Activated CD4-positive, alpha-beta memory T cell treated with anti-CD3 and anti-CD28 coated beads, Interleukin-2, amount 10 ng/mL, durations not matched to agents 7 days and 5 days (primary cell): Measurements from ENCODE around the gene CSPG4. TPM values are rescaled to one million over a fixed set of nuclear protein-coding genes. Genes with fewer than 3 reads are reported as not detected.

ENCODE experiments used
- CTCF ChIA-PET: fragments of 350-600 bp; sonication (Branson Sonifier 250); formaldehyde crosslinking; loops from one replicate; lab custom pipeline; 2021; ENCODE audit warnings: antibody characterized with exemption, inconsistent platforms; lab: Charles Lee
- POLR2A ChIA-PET: fragments of 350-600 bp; sonication (Branson Sonifier 250); formaldehyde crosslinking; loops from one replicate; lab custom pipeline; 2021; ENCODE audit warnings: antibody characterized with exemption; lab: Charles Lee
- DNase-seq: peaks from one replicate; pipeline ENCODE4 v3.0.0-alpha.2; 2020
- H3K27ac Mint-ChIP-seq: one replicate; pipeline ENCODE4 v1.8.0; 2021; ENCODE audit warnings: mild to moderate bottlenecking, mixed read lengths
- H3K27me3 Mint-ChIP-seq: one replicate; pipeline ENCODE4 v1.8.0; 2021; ENCODE audit warnings: mixed read lengths
- H3K36me3 Mint-ChIP-seq: one replicate; pipeline ENCODE4 v1.8.0; 2021; ENCODE audit warnings: low read depth, mixed read lengths
- H3K4me1 Mint-ChIP-seq: one replicate; pipeline ENCODE4 v1.8.0; 2021; ENCODE audit warnings: mixed read lengths
- H3K4me3 Mint-ChIP-seq: one replicate; pipeline ENCODE4 v1.8.0; 2021; ENCODE audit warnings: mild to moderate bottlenecking, mixed read lengths
- H3K9me3 Mint-ChIP-seq: one replicate; pipeline ENCODE4 v1.8.0; 2021; ENCODE audit warnings: mixed read lengths
- total RNA-seq, 2 experiments: library from RNA; stranded (reverse); gene quantifications; one replicate each; pipeline ENCODE4 v1.2.3, GENCODE V29; 2021

Gene CSPG4
- total RNA-seq, 2 experiments from 2014 or later: not detected

GRCh38 chr15:75727031-75727531 lies 14.4 kb upstream of the CSPG4 start:
- H3K4me1 Mint-ChIP-seq: peaks cover 7% of the 10 kb centered on the region
- ChIA-PET CTCF (interaction anchor here (1.7 to 3.2 kb wide), 3 partner anchors 11 to 412 kb away, joined by 4 to 55 read pairs (median 5); no protein-coding TSS in a partner anchor), POLR2A (no interaction called here)

GRCh38 chr15:75725719-75726607 lies 13.3 kb upstream of the CSPG4 start:
- Mint-ChIP-seq H3K27ac (no peak overlapping the region), H3K4me1 (peaks cover 2% of the 10 kb centered on the region), H3K27me3 (peaks cover 7% of the 10 kb centered on the region), H3K36me3 (no peaks in the 10 kb centered on the region), H3K4me3 (no peak overlapping the region), H3K9me3 (no peaks in the 10 kb centered on the region)
- no peak for DNase-seq
- POLR2A ChIA-PET: no interaction called here
- CTCF ChIA-PET: interaction anchor here (1.2 to 3.5 kb wide), 3 partner anchors 13 to 413 kb away, joined by 3 to 24 read pairs (median 4); no protein-coding TSS in a partner anchor

More at GRCh38 chr15:75727031-75727531, 14.4 kb upstream of the CSPG4 start:
- peaks cover 18% of the 10 kb centered on the region for H3K27me3 Mint-ChIP-seq
- no peaks in the 10 kb centered on the region for H3K36me3 Mint-ChIP-seq
- no peak for DNase-seq
- H3K27ac Mint-ChIP-seq: no peak overlapping the region
- H3K9me3 Mint-ChIP-seq: no peaks in the 10 kb centered on the region
- H3K4me3 Mint-ChIP-seq: no peak overlapping the region

- Mint-ChIP-seq H3K27ac (no peak overlapping the region), H3K27me3 (peaks cover 10% of the 10 kb centered on the region), H3K4me1 (peaks cover 3% of the 10 kb centered on the region), H3K36me3 (no peaks in the 10 kb centered on the region), H3K9me3 (no peaks in the 10 kb centered on the region), H3K4me3 (no peak overlapping the region)
- ChIA-PET CTCF (interaction anchor here (1.2 to 3.5 kb wide), 3 partner anchors 13 to 414 kb away, joined by 3 to 24 read pairs (median 4); no protein-coding TSS in a partner anchor), POLR2A (no interaction called here)
- DNase-seq: no peak
Observed at GRCh38 chr15:75725006-75725718, 12.5 kb upstream of the CSPG4 start.

GRCh38 chr15:75723847-75724660 lies 11.4 kb upstream of the CSPG4 start:
- Mint-ChIP-seq H3K36me3 (no peaks in the 10 kb centered on the region), H3K4me1 (peaks cover 3% of the 10 kb centered on the region), H3K27me3 (peaks cover 11% of the 10 kb centered on the region), H3K9me3 (no peaks in the 10 kb centered on the region), H3K27ac (no peak overlapping the region), H3K4me3 (no peak overlapping the region)
- ChIA-PET POLR2A (interaction anchor here (0.6 to 1.4 kb wide), 3 partner anchors 9 to 17 kb away, joined by 3 to 4 read pairs (median 3); no protein-coding TSS in a partner anchor), CTCF (interaction anchor here (0.9 to 3.5 kb wide), 3 partner anchors 38 to 81 kb away, joined by 3 to 24 read pairs (median 3); no protein-coding TSS in a partner anchor)
- DNase-seq: peak; percentile 54

GRCh38 chr15:75723171-75723846 lies 10.7 kb upstream of the CSPG4 start:
- POLR2A ChIA-PET: interaction anchor here (0.6 to 1.4 kb wide), 3 partner anchors 10 to 16 kb away, joined by 3 to 4 read pairs (median 3); no protein-coding TSS in a partner anchor

GRCh38 chr15:75721923-75722870 lies 9.5 kb upstream of the CSPG4 start:
- Mint-ChIP-seq H3K4me3 (no peak overlapping the region), H3K9me3 (no peaks in the 10 kb centered on the region), H3K27me3 (peaks cover 7% of the 10 kb centered on the region), H3K4me1 (peaks cover 3% of the 10 kb centered on the region), H3K27ac (no peak overlapping the region), H3K36me3 (no peaks in the 10 kb centered on the region)
- no peak for DNase-seq
- CTCF ChIA-PET: no interaction called here
- POLR2A ChIA-PET: no interaction called here

More at GRCh38 chr15:75723171-75723846, 10.7 kb upstream of the CSPG4 start:
- H3K9me3 Mint-ChIP-seq: no peaks in the 10 kb centered on the region
- H3K36me3 Mint-ChIP-seq: no peaks in the 10 kb centered on the region
- no peak overlapping the region for H3K27ac Mint-ChIP-seq
- DNase-seq: no peak
- CTCF ChIA-PET: interaction anchor here (0.9 to 3.5 kb wide), 3 partner anchors 37 to 82 kb away, joined by 3 to 24 read pairs (median 3); no protein-coding TSS in a partner anchor
- H3K4me3 Mint-ChIP-seq: no peak overlapping the region
- peaks cover 3% of the 10 kb centered on the region for H3K4me1 Mint-ChIP-seq
- peaks cover 15% of the 10 kb centered on the region for H3K27me3 Mint-ChIP-seq

- no peaks in the 10 kb centered on the region for H3K9me3 Mint-ChIP-seq
- H3K27me3 Mint-ChIP-seq: peaks cover 7% of the 10 kb centered on the region
- CTCF ChIA-PET: no interaction called here
Observed at GRCh38 chr15:75721480-75721922, 8.9 kb upstream of the CSPG4 start.

GRCh38 chr15:75720787-75721479 lies 8.3 kb upstream of the CSPG4 start:
- ChIA-PET CTCF (no interaction called here), POLR2A (interaction anchor here (0.7 kb wide), 1 partner anchor 167 kb away, joined by 3 read pairs; no protein-coding TSS in a partner anchor)
- Mint-ChIP-seq H3K27ac (no peak overlapping the region), H3K36me3 (no peaks in the 10 kb centered on the region), H3K4me1 (peaks cover 3% of the 10 kb centered on the region), H3K4me3 (no peak overlapping the region), H3K27me3 (peaks cover 7% of the 10 kb centered on the region), H3K9me3 (no peaks in the 10 kb centered on the region)
- no peak for DNase-seq

More at GRCh38 chr15:75721480-75721922, 8.9 kb upstream of the CSPG4 start:
- H3K4me1 Mint-ChIP-seq: peaks cover 3% of the 10 kb centered on the region
- no peak overlapping the region for H3K27ac Mint-ChIP-seq
- no peak for DNase-seq
- no peak overlapping the region for H3K4me3 Mint-ChIP-seq
- POLR2A ChIA-PET: no interaction called here
- H3K36me3 Mint-ChIP-seq: no peaks in the 10 kb centered on the region

GRCh38 chr15:75720297-75720696 lies 7.6 kb upstream of the CSPG4 start:
- DNase-seq: no peak
- ChIA-PET CTCF (no interaction called here), POLR2A (interaction anchor here (0.7 kb wide), 1 partner anchor 168 kb away, joined by 3 read pairs; no protein-coding TSS in a partner anchor)
- H3K9me3 Mint-ChIP-seq: no peaks in the 10 kb centered on the region
- H3K36me3 Mint-ChIP-seq: no peaks in the 10 kb centered on the region
- no peak overlapping the region for H3K27ac Mint-ChIP-seq
- peaks cover 7% of the 10 kb centered on the region for H3K27me3 Mint-ChIP-seq
- no peak overlapping the region for H3K4me3 Mint-ChIP-seq
- peaks cover 3% of the 10 kb centered on the region for H3K4me1 Mint-ChIP-seq

GRCh38 chr15:75718328-75718727 lies 5.7 kb upstream of the CSPG4 start:
- POLR2A ChIA-PET: no interaction called here
- peaks cover 16% of the 10 kb centered on the region for H3K27me3 Mint-ChIP-seq
- H3K27ac Mint-ChIP-seq: no peak overlapping the region
- H3K36me3 Mint-ChIP-seq: no peaks in the 10 kb centered on the region
- H3K9me3 Mint-ChIP-seq: no peaks in the 10 kb centered on the region
- peaks cover 3% of the 10 kb centered on the region for H3K4me1 Mint-ChIP-seq
- DNase-seq: no peak
- no peak overlapping the region for H3K4me3 Mint-ChIP-seq
- CTCF ChIA-PET: interaction anchor here (0.7 kb wide), 1 partner anchor 25 kb away, joined by 3 read pairs; no protein-coding TSS in a partner anchor
